GM12872 (cell line): ENCODE data around the gene DNAH10.

Experiments used
- TF ChIP-seq, protein P1 (sequence below): IDR thresholded peaks from 3 replicates; pipeline ENCODE4 v1.5.1; 2011; ENCODE audit warnings: low read depth, mild to moderate bottlenecking, low read length, moderate library complexity; ENCODE audit not compliant: insufficient read depth

DNAH10 gene

DNA sequence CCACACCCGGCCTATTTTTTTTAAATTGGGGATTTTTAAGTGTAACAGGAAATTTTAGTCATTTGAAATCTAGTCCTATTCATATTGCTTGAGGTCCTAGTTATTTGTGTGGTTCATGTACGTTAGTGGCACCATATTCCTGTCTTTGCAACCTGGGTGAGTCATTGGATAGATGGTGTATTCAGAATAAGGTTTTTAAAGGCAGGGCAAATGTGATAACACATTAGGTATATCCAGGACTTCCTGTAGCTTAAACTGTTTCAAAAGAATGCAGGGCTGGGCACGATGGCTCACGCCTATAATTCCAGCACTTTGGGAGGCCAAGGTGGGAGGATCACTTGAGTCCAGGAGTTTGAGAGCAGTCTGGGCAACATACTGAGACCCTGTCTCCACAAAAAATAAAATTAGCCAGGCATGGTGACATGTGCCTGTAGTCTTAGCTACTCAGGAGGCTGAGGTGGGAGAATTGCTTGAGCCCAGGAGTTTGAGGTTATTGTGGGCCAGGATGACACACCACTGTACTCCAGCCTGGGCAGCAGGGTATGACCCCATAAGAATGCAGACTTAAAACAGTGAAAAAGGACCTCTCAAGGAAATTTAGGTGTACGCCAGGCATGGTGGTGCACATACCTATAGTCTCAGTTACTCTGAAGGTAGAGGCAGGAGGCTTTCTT is 41.8 kb upstream of the DNAH10 start:
- TF ChIP-seq, protein P1, sequence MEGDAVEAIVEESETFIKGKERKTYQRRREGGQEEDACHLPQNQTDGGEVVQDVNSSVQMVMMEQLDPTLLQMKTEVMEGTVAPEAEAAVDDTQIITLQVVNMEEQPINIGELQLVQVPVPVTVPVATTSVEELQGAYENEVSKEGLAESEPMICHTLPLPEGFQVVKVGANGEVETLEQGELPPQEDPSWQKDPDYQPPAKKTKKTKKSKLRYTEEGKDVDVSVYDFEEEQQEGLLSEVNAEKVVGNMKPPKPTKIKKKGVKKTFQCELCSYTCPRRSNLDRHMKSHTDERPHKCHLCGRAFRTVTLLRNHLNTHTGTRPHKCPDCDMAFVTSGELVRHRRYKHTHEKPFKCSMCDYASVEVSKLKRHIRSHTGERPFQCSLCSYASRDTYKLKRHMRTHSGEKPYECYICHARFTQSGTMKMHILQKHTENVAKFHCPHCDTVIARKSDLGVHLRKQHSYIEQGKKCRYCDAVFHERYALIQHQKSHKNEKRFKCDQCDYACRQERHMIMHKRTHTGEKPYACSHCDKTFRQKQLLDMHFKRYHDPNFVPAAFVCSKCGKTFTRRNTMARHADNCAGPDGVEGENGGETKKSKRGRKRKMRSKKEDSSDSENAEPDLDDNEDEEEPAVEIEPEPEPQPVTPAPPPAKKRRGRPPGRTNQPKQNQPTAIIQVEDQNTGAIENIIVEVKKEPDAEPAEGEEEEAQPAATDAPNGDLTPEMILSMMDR = no peak

DNA sequence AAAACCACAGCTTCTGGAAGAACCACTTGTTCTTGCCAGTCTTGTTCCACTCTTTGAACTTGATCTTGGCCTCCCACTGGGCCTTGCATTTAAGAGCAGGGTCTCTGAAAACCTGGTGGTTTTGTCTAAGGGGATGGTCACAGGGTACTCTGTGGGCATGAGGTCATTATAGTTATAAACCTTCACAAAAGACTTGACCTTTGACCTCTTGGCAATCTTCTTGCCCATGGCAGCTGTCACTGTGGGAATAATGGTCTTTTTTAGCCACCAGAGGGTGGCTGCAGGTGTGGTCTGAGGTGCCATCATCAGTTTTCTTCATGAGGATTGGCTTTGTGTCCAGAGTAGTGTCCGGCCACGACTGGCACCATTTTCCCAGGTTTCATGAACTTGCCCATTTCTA is 40.9 kb upstream of the DNAH10 start:
- TF ChIP-seq, protein P1 = no peak

DNA sequence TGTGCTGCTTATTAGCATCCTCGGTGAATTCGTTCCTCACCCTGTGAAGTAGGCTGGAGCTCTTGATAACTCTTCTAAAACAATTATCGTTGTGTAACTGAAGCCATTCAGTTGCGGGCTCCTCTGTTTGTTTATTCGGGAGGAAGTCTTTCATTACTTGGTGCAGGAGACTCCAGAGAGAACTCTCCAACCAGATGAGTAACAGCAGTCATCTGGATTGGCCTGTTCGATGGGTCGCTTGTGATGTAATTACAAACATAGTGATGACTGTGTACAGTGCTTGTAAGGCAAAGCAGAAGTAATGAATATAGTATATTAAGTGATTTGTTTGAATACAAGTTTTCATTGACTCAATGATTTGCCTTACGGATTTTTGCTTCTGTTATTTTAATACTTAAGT is 39.1 kb upstream of the DNAH10 start:
- TF ChIP-seq, protein P1 = no peak

DNA sequence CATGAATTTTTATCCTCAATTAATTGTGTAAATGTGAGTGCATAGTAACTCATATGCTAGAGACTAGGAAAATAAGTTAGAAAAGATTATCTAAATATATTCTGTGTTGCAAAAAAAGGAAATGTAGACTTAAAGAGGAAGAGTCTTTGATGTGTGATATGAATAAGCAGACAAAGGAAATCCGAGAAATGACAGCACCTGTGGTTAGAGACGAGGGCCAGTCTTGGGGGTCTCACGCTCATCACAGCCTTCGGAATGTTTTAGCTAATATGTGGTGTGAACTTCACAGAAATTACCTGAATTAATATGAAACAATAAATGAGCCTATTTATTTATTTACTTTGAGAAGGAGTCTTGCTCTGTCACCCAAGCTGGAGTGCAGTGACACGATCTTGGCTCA is 38.3 kb upstream of the DNAH10 start:
- TF ChIP-seq, protein P1 = no peak

DNA sequence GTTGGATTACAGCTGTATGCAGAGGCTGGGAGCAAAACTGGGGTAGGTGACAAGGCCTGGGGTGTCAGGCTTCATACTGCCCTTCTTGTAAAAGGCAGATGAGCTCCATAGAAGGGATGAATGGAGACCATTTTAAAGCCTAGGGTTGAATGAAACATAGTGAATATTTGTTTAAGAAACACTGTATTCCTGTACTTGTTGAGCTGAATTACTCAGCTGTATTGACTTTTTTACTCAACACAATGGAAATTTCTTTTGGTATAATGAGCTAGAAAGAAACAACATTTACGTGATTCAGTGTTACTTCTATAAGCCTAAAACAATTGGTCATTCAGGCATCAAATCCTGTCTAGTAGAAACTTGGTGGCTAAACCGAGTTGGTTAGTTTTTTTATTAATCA is 35.9 kb upstream of the DNAH10 start:
- TF ChIP-seq, protein P1 = no peak

DNA sequence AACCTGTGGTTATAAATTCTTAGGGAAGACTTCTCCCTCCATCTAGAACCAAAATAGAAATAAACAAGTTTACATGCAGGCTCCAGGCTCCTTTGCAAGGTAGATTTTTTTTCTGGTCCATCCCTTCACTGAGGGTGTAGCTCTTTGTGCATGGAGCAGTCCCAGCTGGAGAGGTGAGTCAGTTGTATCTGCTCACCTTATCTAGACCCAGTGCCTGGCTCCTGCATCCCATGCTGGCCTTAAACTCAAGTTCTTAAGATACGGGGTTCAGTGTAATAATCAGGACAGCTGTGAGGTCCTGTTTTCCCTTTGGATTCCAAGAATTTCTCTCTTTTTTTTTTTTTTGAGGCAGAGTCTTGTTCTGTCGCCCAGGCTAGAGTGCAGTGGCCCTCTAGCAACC is 35.1 kb upstream of the DNAH10 start:
- TF ChIP-seq, protein P1 = no peak

DNA sequence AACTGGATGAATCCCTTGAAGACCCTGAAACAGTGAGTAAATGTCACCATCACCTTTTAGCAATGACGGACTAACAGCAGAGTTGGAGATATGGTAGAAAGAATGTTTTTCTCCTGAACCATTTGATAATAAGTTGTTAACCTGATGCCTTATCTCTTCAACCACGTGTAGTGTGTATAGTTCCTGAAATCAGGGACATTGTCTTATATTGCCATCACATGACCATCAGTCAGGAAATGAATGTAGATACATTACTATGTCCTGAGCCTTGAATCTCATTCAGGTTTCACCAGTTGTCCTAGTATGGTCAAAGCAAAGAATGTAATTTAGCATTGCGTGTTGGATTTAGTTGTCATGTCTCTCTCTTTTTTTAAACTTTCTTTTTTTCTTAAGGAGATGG is 34.2 kb upstream of the DNAH10 start:
- TF ChIP-seq, protein P1 = no peak
